Naive thymus-derived CD8-positive, alpha-beta T cell (primary cell): ENCODE results near the gene KLHDC8A. TPM values are rescaled to one million over a fixed set of nuclear protein-coding genes. Genes with fewer than 3 reads are reported as not detected.
A peak's percentile ranks its signal among the peaks of the same experiment; 100 is the strongest.

Experiments used
- ATAC-seq, 2 donors: fragments of 150-1000 bp; cut with Tn5 transposase in 1 of 2; sonication (Bioruptor Pico), chemical (Tn5 transposase) in 1 of 2; 1 replicate in 1 of 2; 2 replicates in 1 of 2; pipeline ENCODE4 v1.10.0; 2021; ENCODE audit warnings: mild to moderate bottlenecking in 2 of 2, moderate library complexity in 2 of 2
- POLR2A ChIA-PET: fragments of 350-600 bp; sonication (Branson Sonifier 250); formaldehyde crosslinking; loops from one replicate; lab custom pipeline; 2021; ENCODE audit warnings: antibody characterized with exemption; lab: Charles Lee
- DNase-seq, 10 donors: peaks; one replicate each; pipeline versions ENCODE4 v3.0.0 to v3.0.0-alpha.2; 2020 to 2022
- H3K27ac Mint-ChIP-seq, 10 donors: one replicate each; pipeline ENCODE4 v1.8.0; 2020 to 2022; ENCODE audit warnings: mild to moderate bottlenecking in 10 of 10, mixed read lengths in 10 of 10, moderate library complexity in 4 of 10, inconsistent platforms in 1 of 10
- H3K27me3 Mint-ChIP-seq, 5 donors: one replicate each; pipeline ENCODE4 v1.8.0; 2021 to 2022; ENCODE audit warnings: mixed read lengths in 5 of 5
- H3K36me3 Mint-ChIP-seq, 3 donors: one replicate each; pipeline ENCODE4 v1.8.0; 2020 to 2022; ENCODE audit warnings: mixed read lengths in 3 of 3, mild to moderate bottlenecking in 2 of 3, inconsistent platforms in 1 of 3
- H3K4me1 Mint-ChIP-seq, 4 donors: one replicate each; pipeline ENCODE4 v1.8.0; 2021 to 2022; ENCODE audit warnings: mixed read lengths in 4 of 4
- H3K4me3 Mint-ChIP-seq, 10 donors: one replicate each; pipeline ENCODE4 v1.8.0; 2020 to 2022; ENCODE audit warnings: mild to moderate bottlenecking in 10 of 10, mixed read lengths in 10 of 10, moderate library complexity in 6 of 10, inconsistent platforms in 1 of 10
- H3K9me3 Mint-ChIP-seq, 9 donors: one replicate each; pipeline ENCODE4 v1.8.0; 2020 to 2022; ENCODE audit warnings: mixed read lengths in 9 of 9, mild to moderate bottlenecking in 3 of 9, inconsistent platforms in 1 of 9, moderate library complexity in 1 of 9
- polyA plus RNA-seq, 3 donors: library from polyadenylated mRNA; unstranded; fragments of 300-500 nt; fragmentation: Illumina TruSeq; gene quantifications; one replicate each; pipeline ENCODE4 v1.2.3, GENCODE V29; 2021
- total RNA-seq, 8 experiments: library from RNA in 2 of 8; stranded (reverse) in 2 of 8; gene quantifications; one replicate each; pipeline ENCODE4 v1.2.3 and lab custom pipeline; 2021 to 2026

KLHDC8A gene
- total and polyA plus RNA-seq, 5 experiments from 2014 or later, result not detected

DNA sequence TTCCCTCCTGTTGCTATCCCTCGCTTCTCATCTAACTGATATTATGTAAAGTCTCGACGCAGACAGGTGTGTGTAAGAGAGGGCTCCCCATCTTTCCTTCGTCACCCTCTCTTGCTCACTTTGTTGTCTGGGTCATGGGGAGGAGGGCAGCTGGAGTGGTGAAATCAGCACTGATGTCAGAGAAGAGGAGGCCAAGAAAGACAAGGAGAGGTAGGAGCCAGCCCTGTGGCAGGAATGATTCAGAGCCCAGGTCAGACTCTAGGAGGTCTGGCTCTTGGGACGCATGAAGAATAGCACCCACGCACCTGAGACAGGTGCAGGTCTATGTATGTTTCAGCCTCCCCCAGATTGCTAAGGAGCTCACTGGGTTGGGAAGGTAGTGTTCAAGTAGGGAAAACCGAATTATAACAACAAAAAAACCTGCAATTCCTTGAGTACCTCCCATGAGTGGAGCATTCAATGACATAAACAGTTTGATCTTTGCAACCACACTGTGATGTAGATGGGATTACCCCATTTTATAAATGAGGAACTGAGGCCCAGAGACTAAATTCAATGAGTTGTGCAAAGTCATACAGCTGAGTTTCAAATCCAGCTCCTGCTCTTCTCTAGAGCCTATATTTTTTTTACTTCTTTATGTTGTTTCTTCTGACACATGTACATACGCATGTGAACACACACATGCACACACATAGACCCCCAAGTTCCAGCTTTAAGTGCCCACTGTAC, 45.6 kb downstream of the KLHDC8A start:
- Mint-ChIP-seq H3K36me3 (peaks cover 0 to 64% (median 37%) of the 10 kb centered on the region in 3 donors), H3K9me3 (no peaks in the 10 kb centered on the region), H3K27me3 (no peaks in the 10 kb centered on the region), H3K4me1 (peaks cover 37 to 97% (median 94%) of the 10 kb centered on the region in 4 donors), H3K4me3 (peak overlapping the region; percentile 27 to 100 (median 90)), H3K27ac (peak overlapping the region; percentile 20 to 99 (median 96))
- no peak for DNase-seq
- ATAC-seq, result no peak
- POLR2A ChIA-PET, result interaction anchor here (0.5 to 22.9 kb wide), 7 partner anchors 10 to 1434 kb away, joined by 3 to 590 read pairs (median 10); partner anchors contain the start of gene NUAK2

GRCh38 chr1:205309741-205310140, 47.0 kb downstream of the KLHDC8A start:
- POLR2A ChIA-PET, result interaction anchor here (1.7 to 22.9 kb wide), 5 partner anchors 11 to 35 kb away, joined by 6 to 590 read pairs (median 23); partner anchors contain the start of gene NUAK2
- H3K36me3 Mint-ChIP-seq, result peaks cover 6 to 77% (median 42%) of the 10 kb centered on the region in 3 donors
- no peaks in the 10 kb centered on the region for H3K9me3 Mint-ChIP-seq

DNA sequence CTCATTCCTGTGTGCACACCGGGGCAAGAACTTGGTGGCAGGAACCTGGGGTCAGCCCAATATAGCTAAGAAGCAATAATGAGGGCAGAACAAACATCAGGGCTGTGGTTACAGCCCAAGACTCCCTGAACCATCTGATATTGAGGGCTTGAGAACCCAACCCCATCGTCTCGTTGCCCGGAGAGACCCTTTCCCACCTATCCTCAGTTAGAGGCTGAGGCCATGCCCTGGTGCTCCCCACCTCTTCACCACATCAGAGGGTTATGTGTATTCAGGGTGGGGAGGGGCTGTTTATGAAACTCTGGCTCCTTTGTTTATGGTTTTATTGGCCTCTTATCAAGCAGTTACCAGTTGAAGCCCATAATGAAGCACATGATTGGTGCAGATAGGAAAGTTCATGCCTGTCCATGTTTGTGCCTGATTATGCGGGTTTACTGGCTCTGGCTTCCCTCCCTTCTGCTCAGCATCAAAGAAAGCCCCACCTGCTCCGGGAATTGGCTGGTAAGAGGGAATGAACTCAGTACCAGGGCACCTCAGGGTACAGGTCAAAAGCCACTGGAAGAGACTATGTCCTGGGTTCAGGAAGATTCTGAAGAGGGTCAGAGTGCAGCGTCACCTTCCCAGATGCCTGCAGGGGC, 49.7 kb downstream of the KLHDC8A start:
- ATAC-seq, result no peak
- Mint-ChIP-seq H3K27me3 (no peaks in the 10 kb centered on the region), H3K36me3 (peaks cover 9 to 94% (median 46%) of the 10 kb centered on the region in 3 donors), H3K4me1 (peaks cover 32 to 85% (median 74%) of the 10 kb centered on the region in 4 donors), H3K4me3 (peak overlapping the region in 1 of 10 donors; percentile 41), H3K9me3 (no peaks in the 10 kb centered on the region), H3K27ac (peak overlapping the region; percentile 67 to 93 (median 81))
- no peak for DNase-seq
- POLR2A ChIA-PET, result interaction anchor here (0.6 to 20.8 kb wide), 4 partner anchors 10 to 24 kb away, joined by 3 to 259 read pairs (median 4); no protein-coding TSS in a partner anchor

More at GRCh38 chr1:205309741-205310140, 47.0 kb downstream of the KLHDC8A start:
- peaks cover 40 to 96% (median 93%) of the 10 kb centered on the region in 4 donors for H3K4me1 Mint-ChIP-seq
- DNase-seq (no peak), ATAC-seq (no peak)
- peak overlapping the region in 9 of 10 donors; percentile 56 to 99 (median 79) for H3K27ac Mint-ChIP-seq
- H3K27me3 Mint-ChIP-seq, result no peaks in the 10 kb centered on the region
- peak overlapping the region in 1 of 10 donors; percentile 34 for H3K4me3 Mint-ChIP-seq

- H3K36me3 Mint-ChIP-seq, result peaks cover 9 to 85% (median 33%) of the 10 kb centered on the region in 3 donors
- ATAC-seq (no peak), DNase-seq (no peak)
- POLR2A ChIA-PET, result interaction anchor here (1.1 to 3.9 kb wide), 12 partner anchors 9 to 30 kb away, joined by 3 to 29 read pairs (median 7); partner anchors contain the start of gene NUAK2
- H3K4me1 Mint-ChIP-seq, result peaks cover 22 to 79% (median 68%) of the 10 kb centered on the region in 4 donors
- no peaks in the 10 kb centered on the region for H3K9me3 Mint-ChIP-seq
- H3K27me3 Mint-ChIP-seq, result no peaks in the 10 kb centered on the region
- peak overlapping the region in 5 of 10 donors; percentile 0 to 42 (median 4) for H3K4me3 Mint-ChIP-seq
- H3K27ac Mint-ChIP-seq, result peak overlapping the region; percentile 32 to 93 (median 84)
Measured at GRCh38 chr1:205304695-205305070, 52.0 kb downstream of the KLHDC8A start.

DNA sequence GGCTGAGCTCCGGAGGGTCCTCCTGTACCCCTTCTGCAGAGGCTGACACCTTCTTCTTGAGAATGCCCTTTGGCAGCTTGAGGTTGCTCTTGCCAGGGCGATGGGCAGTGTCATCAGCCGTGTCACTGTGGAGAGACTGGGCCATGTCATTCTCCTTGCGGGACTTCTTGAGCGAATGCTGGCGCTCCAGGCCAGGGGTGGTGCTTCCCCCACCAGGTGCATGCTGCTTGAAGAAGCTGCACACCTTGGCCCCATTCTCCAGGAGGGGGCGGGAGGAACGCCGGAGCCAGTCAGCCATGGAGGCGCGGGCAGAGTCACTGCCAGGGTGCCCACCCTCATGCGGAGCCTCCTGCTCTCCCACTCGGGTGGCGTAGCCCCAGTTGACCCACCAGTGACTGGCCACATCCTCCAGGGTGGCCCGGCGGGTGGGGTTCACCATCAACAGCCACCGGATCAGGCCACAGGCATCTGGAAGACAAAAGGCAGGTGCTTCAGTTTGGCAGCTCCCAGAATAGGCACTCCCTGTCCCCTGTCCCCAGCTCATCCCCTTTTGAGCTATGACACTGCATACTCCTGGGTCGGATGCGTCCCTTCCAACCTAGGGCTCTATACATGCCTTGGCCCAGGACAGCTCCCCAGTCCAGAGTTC, 52.6 kb downstream of the KLHDC8A start:
- Mint-ChIP-seq H3K36me3 (peaks cover 9 to 80% (median 30%) of the 10 kb centered on the region in 3 donors), H3K9me3 (no peaks in the 10 kb centered on the region), H3K27ac (peak overlapping the region; percentile 32 to 93 (median 84)), H3K4me3 (peak overlapping the region in 1 of 10 donors; percentile 0), H3K4me1 (peaks cover 22 to 78% (median 68%) of the 10 kb centered on the region in 4 donors), H3K27me3 (no peaks in the 10 kb centered on the region)
- no peak for DNase-seq
- ATAC-seq, result no peak
- POLR2A ChIA-PET, result interaction anchor here (1.1 to 3.9 kb wide), 13 partner anchors 9 to 31 kb away, joined by 3 to 29 read pairs (median 6); partner anchors contain the start of gene NUAK2

DNA sequence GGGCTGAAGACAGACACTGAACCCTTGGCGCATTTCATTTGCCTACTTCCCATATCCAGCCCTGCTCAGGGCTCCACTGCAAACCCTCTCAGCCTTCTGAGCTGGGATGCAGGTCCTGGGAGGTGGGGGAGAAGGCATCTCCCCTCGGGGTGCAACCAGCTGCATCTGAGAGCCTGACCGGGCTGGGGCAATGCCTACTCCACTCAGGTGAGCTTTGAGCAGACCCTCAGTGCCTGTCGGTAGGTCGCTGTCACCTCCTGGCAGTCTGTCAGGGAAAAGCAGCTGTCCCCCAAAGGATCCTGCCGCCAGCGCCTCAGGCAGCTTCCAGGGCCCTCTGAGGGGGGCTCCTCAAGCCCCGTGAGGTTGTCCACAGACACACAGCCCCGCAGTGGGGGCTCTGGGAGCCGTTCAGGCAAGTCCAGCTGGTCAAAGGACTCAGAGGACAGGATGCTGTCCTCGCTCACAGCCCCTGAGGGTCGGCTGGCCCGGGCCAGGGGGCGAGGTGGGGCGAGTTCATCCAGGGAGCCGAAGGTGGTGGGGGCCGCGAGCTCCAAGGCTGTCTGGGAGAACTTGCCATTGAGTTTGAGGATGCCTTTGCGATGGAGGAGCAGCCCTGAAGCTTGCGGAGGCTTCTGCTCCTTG, 53.4 kb downstream of the KLHDC8A start:
- no peaks in the 10 kb centered on the region for H3K9me3 Mint-ChIP-seq
- peaks cover 21 to 78% (median 69%) of the 10 kb centered on the region in 4 donors for H3K4me1 Mint-ChIP-seq
- POLR2A ChIA-PET, result interaction anchor here (0.8 to 3.9 kb wide), 12 partner anchors 9 to 30 kb away, joined by 3 to 29 read pairs (median 7); partner anchors contain the start of gene NUAK2
- H3K4me3 Mint-ChIP-seq, result no peak overlapping the region
- ATAC-seq (no peak), DNase-seq (no peak)
- H3K36me3 Mint-ChIP-seq, result peaks cover 9 to 72% (median 23%) of the 10 kb centered on the region in 3 donors
- H3K27me3 Mint-ChIP-seq, result no peaks in the 10 kb centered on the region
- H3K27ac Mint-ChIP-seq, result peak overlapping the region in 2 of 10 donors; percentile 27 to 63

DNA sequence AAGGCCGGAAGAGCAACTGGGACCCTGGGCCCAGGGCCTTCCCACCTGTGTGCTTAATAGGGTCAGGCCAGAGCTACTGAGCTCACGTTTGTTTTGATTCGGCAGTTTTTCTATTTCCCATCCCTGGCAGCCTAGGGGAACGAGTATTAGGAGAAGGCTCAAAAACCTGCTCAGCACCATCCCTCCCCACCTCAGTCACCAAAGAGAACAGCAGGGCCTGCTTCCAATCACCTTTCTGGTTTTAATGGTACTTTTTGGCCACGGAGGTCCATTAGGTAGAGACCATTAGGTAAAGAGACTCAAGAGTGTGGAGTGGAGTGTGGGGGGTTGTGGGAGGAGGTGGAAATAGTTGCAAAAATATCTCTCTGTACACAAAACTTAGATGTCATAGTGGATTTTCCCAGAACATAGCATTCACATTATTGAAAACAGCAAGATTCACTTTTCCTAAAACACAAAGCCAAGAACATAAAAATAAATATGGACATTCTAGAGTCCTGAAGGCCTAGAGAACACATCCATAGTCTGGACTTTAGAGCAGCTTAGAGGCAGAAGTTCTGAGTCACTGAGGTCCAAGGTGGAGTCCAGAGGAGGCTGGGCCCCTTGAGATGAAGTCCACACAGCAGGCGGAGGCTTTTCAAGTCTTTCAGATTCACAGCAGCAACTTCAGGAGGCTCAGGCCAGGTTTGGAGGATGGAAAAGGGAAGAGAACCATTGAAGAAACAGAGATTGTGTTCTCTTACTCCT, 54.7 kb downstream of the KLHDC8A start:
- Mint-ChIP-seq H3K27me3 (no peaks in the 10 kb centered on the region), H3K9me3 (no peaks in the 10 kb centered on the region), H3K4me3 (peak overlapping the region in 1 of 10 donors; percentile 20), H3K36me3 (peaks cover 9 to 58% (median 14%) of the 10 kb centered on the region in 3 donors), H3K27ac (peak overlapping the region; percentile 53 to 85 (median 76)), H3K4me1 (peaks cover 24 to 77% (median 71%) of the 10 kb centered on the region in 4 donors)
- no peak for ATAC-seq
- DNase-seq, result no peak
- POLR2A ChIA-PET, result interaction anchor here (0.7 to 11.3 kb wide), 7 partner anchors 14 to 181 kb away, joined by 3 to 259 read pairs (median 29); partner anchors contain the start of gene NUAK2

GRCh38 chr1:205301205-205301821, 55.4 kb downstream of the KLHDC8A start:
- Mint-ChIP-seq H3K27ac (peak overlapping the region in 8 of 10 donors; percentile 31 to 84 (median 68)), H3K4me3 (no peak overlapping the region), H3K36me3 (peaks cover 9 to 51% (median 11%) of the 10 kb centered on the region in 3 donors), H3K9me3 (no peaks in the 10 kb centered on the region), H3K4me1 (peaks cover 23 to 77% (median 71%) of the 10 kb centered on the region in 4 donors), H3K27me3 (no peaks in the 10 kb centered on the region)
- ATAC-seq (no peak), DNase-seq (no peak)
- POLR2A ChIA-PET, result interaction anchor here (0.7 to 11.3 kb wide), 7 partner anchors 9 to 180 kb away, joined by 3 to 259 read pairs (median 6); partner anchors contain the start of gene NUAK2

DNA sequence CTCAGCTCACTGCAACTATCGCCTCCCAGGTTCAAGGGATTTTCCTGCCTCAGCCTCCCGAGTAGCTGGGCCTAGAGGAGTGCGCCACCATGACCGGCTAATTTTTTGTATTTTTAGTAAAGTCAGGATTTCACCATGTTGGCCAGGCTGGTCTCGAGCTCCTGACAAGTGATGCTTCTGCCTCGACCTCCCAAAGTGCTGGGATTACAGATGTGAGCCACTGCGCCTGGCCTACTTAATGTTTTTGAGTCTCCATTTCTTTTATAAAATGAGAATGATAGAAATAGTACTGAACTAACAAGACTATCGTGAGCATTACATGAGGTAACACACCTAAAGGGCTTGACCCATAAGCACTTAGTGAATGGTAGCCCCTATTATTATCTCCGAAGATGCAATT, 56.6 kb downstream of the KLHDC8A start:
- Mint-ChIP-seq H3K4me3 (no peak overlapping the region), H3K27me3 (no peaks in the 10 kb centered on the region), H3K9me3 (no peaks in the 10 kb centered on the region), H3K27ac (peak overlapping the region in 6 of 10 donors; percentile 31 to 87 (median 80)), H3K36me3 (peaks cover 6 to 41% (median 10%) of the 10 kb centered on the region in 3 donors), H3K4me1 (peaks cover 28 to 79% (median 73%) of the 10 kb centered on the region in 4 donors)
- POLR2A ChIA-PET, result interaction anchor here (0.6 to 11.3 kb wide), 9 partner anchors 8 to 71 kb away, joined by 3 to 259 read pairs (median 8); partner anchors contain the start of gene NUAK2
- ATAC-seq (no peak), DNase-seq (no peak)

DNA sequence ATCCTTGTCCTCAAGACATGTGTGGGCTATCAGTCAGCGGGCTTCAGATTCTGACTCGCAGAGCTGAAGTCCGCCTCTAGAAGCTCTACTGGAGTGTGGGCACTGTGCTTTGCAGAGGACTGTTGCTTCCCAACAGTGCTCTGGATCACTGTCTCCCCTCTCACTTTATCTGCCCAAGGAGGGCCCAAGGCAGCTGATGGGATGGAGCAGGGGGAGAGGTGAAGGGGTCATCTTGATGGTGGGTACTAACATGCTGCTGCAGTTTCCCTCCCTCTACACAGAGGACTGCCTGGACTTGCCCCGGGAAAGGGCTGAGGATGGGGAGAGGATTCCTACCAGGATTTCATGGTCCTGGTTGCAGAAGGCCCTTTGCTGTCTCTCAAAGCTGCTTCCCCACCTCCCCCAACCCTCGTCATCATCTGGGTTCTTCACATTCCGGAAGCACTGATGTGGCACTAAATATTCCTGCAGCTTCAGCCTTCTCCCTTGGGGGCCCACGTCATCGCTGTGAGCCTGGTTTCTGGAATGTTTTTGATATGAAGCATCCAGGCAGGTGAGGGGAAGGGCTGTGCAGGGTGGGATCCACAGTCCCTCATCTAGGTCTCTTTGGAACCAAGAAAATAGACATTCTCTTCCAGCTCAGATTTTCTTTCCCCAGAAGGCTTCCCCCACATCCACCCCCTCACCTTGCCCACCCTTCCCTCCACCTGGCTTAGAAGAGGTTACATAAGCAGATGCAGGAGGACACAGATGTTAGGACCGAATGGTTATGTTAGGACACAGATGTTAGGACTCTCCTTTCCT, 58.3 kb downstream of the KLHDC8A start:
- H3K27me3 Mint-ChIP-seq, result no peaks in the 10 kb centered on the region
- H3K4me3 Mint-ChIP-seq, result peak overlapping the region in 2 of 10 donors; percentile 18 to 55
- ATAC-seq (no peak), DNase-seq (no peak)
- peaks cover 0 to 25% (median 4%) of the 10 kb centered on the region in 3 donors for H3K36me3 Mint-ChIP-seq
- H3K27ac Mint-ChIP-seq, result peak overlapping the region in 9 of 10 donors; percentile 59 to 88 (median 81)
- POLR2A ChIA-PET, result interaction anchor here (3.0 to 11.3 kb wide), 5 partner anchors 10 to 25 kb away, joined by 8 to 259 read pairs (median 44); partner anchors contain the start of gene NUAK2
- H3K4me1 Mint-ChIP-seq, result peaks cover 31 to 84% (median 80%) of the 10 kb centered on the region in 4 donors
- no peaks in the 10 kb centered on the region for H3K9me3 Mint-ChIP-seq
